Smooth muscle cell (in vitro differentiated cells): ENCODE results near the gene ZBTB11. TPM values are rescaled to one million over a fixed set of nuclear protein-coding genes. Genes with fewer than 3 reads are reported as not detected.
"Not testable (repeated sequence)": the region's sequence is repeated elsewhere in the genome, so short reads cannot be mapped to it uniquely, and the experiment has no call there.

Experiments
- DNase-seq: peaks from one replicate; lab custom pipeline; 2025; ENCODE audit not compliant: unreplicated experiment; lab: John Stamatoyannopoulos, UW
- H2AFZ ChIP-seq: fragments of 200-600 bp; sonication (generic); 2 replicates; pipeline ENCODE4 v1.6.0; 2016; ENCODE audit warnings: antibody characterized with exemption, low read depth, mild to moderate bottlenecking
- H3F3A ChIP-seq: fragments of 200-600 bp; sonication (generic); 2 replicates; pipeline ENCODE4 v1.6.0; 2017; ENCODE audit warnings: antibody characterized with exemption, low read depth
- H3K27ac ChIP-seq: fragments of 200-600 bp; sonication (generic); 2 replicates; pipeline ENCODE4 v1.5.1; 2016; ENCODE audit warnings: low read depth, mild to moderate bottlenecking
- H3K27me3 ChIP-seq: fragments of 200-600 bp; sonication (generic); 2 replicates; pipeline ENCODE4 v1.6.1; 2016; ENCODE audit warnings: low read depth, mild to moderate bottlenecking
- H3K36me3 ChIP-seq: fragments of 200-600 bp; sonication (generic); 2 replicates; pipeline ENCODE4 v1.5.1; 2016; ENCODE audit warnings: low read depth
- H3K4me1 ChIP-seq: fragments of 200-600 bp; sonication (generic); 2 replicates; pipeline ENCODE4 v1.5.1; 2016; ENCODE audit warnings: low read depth
- H3K4me2 ChIP-seq: fragments of 200-600 bp; sonication (generic); 2 replicates; pipeline ENCODE4 v1.6.0; 2016; ENCODE audit warnings: mild to moderate bottlenecking
- H3K4me3 ChIP-seq: fragments of 200-600 bp; sonication (generic); 2 replicates; pipeline ENCODE4 v1.5.1; 2016; ENCODE audit warnings: mild to moderate bottlenecking
- H3K79me2 ChIP-seq: fragments of 200-600 bp; sonication (generic); 2 replicates; pipeline ENCODE4 v1.6.0; 2016; ENCODE audit warnings: low read depth, mild to moderate bottlenecking
- H3K9ac ChIP-seq: fragments of 200-600 bp; sonication (generic); 2 replicates; pipeline ENCODE4 v1.6.0; 2016; ENCODE audit warnings: low read depth
- H3K9me3 ChIP-seq: fragments of 200-600 bp; sonication (generic); replicated peaks from 2 replicates; pipeline ENCODE4 v1.5.1; 2016; ENCODE audit warnings: low read depth
- H4K20me1 ChIP-seq: fragments of 200-600 bp; sonication (generic); 2 replicates; pipeline ENCODE4 v1.6.0; 2016; ENCODE audit warnings: low read depth
- CTCF ChIP-seq: fragments of 200-600 bp; sonication (generic); IDR thresholded peaks from 2 replicates; pipeline ENCODE4 v1.5.1; 2017; ENCODE audit warnings: borderline replicate concordance, mild to moderate bottlenecking, antibody characterized with exemption; ENCODE audit not compliant: insufficient read depth, poor library complexity, severe bottlenecking
- WGBS: methylation state at CpG from one replicate; pipeline ENCODE4 v1.1.7; 2016; ENCODE audit warnings: low lambda C conversion rate; 5-methylcytosine and 5-hydroxymethylcytosine counted together
- polyA plus RNA-seq: library from polyadenylated mRNA; unstranded; fragments of >200 nt; fragmentation: Nextera tagmentation; extraction: Ambion mirVana; gene quantifications from 2 replicates; pipeline ENCODE4 v1.2.1, GENCODE V29; 2016
- total RNA-seq: library from RNA; depleted of rRNA; stranded (reverse); fragments of >200 nt; gene quantifications from 2 replicates; pipeline ENCODE4 v1.2.3, GENCODE V29; 2014

Gene ZBTB11
- total and polyA plus RNA-seq, 2 experiments from 2014 or later = 9.1 to 33.7 TPM

DNA sequence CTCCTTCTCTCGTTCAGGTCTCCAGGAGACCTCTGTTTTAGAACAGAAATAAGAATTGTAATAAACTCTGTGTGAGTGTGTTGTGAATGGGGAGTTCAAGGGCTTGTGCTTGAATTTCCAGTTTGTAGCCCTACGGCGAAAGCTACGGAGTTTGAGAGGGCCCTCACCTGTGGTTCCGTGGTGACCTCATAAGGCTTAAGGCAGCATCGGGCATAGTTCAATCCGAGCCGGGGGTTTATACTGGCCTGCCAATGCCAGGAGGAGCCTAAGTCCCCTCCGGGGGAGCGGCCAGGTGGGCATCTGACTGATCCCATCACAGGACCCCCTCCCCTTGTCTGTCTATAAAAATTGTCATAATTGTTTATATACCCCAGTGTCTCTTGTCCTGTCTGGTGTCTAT, 43.7 kb downstream of the ZBTB11 start:
- Histone ChIP-seq H3K9ac (no peak overlapping the region), H4K20me1 (no peaks in the 10 kb centered on the region), H3K9me3 (no peaks in the 10 kb centered on the region), H2AFZ (no peak overlapping the region), H3K27me3 (no peaks in the 10 kb centered on the region), H3F3A (no peaks in the 10 kb centered on the region), H3K36me3 (no peaks in the 10 kb centered on the region), H3K79me2 (no peaks in the 10 kb centered on the region), H3K4me1 (peaks cover 5% of the 10 kb centered on the region), H3K4me2 (no peak overlapping the region), H3K27ac (no peak overlapping the region), H3K4me3 (no peak overlapping the region)
- no peak for DNase-seq
- TF ChIP-seq CTCF = no peak
- WGBS = 92% methylated on average over 10 of the region's 10 CpGs

DNA sequence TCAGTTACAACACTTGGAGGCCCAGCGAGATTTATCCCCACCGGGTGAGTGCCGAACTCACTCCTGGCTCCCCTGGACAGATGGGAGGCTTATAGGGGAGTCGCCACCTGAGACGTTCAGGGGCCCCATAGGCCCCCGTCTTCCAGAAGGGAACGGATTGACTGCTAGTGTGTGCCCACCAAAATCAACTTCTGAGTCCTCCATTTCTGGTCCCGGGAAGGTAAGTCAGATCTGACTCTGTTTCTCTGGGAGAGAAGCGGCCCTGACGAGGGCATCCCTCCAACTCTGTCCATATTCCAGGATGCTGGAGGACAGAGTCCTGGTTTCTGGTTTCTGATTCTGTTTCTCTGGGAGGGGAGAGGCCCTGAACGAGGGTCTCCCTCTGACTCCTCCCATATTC, 44.3 kb downstream of the ZBTB11 start:
- WGBS = 92% methylated on average over 11 of the region's 11 CpGs
- peaks cover 5% of the 10 kb centered on the region for H3K4me1 ChIP-seq
- no peaks in the 10 kb centered on the region for H3F3A ChIP-seq
- no peak overlapping the region for H3K4me2 ChIP-seq
- no peak for TF ChIP-seq CTCF
- no peaks in the 10 kb centered on the region for H3K36me3 ChIP-seq
- no peak overlapping the region for H3K4me3 ChIP-seq
- no peak overlapping the region for H3K9ac ChIP-seq
- no peaks in the 10 kb centered on the region for H3K27me3 ChIP-seq
- no peak for DNase-seq
- no peaks in the 10 kb centered on the region for H4K20me1 ChIP-seq
- no peaks in the 10 kb centered on the region for H3K9me3 ChIP-seq
- H3K79me2 ChIP-seq = no peaks in the 10 kb centered on the region
- no peak overlapping the region for H2AFZ ChIP-seq
- H3K27ac ChIP-seq = no peak overlapping the region

- not testable (repeated sequence) for H3K9ac ChIP-seq, H3F3A ChIP-seq, H3K36me3 ChIP-seq, H4K20me1 ChIP-seq, H3K79me2 ChIP-seq, H3K27me3 ChIP-seq, H3K4me2 ChIP-seq, DNase-seq, H3K4me3 ChIP-seq, H3K27ac ChIP-seq, H3K4me1 ChIP-seq, H2AFZ ChIP-seq, H3K9me3 ChIP-seq
- WGBS = 91% methylated on average over 8 of the region's 8 CpGs
Measured at GRCh38 chr3:101631959-101632358, 45.0 kb downstream of the ZBTB11 start.

DNA sequence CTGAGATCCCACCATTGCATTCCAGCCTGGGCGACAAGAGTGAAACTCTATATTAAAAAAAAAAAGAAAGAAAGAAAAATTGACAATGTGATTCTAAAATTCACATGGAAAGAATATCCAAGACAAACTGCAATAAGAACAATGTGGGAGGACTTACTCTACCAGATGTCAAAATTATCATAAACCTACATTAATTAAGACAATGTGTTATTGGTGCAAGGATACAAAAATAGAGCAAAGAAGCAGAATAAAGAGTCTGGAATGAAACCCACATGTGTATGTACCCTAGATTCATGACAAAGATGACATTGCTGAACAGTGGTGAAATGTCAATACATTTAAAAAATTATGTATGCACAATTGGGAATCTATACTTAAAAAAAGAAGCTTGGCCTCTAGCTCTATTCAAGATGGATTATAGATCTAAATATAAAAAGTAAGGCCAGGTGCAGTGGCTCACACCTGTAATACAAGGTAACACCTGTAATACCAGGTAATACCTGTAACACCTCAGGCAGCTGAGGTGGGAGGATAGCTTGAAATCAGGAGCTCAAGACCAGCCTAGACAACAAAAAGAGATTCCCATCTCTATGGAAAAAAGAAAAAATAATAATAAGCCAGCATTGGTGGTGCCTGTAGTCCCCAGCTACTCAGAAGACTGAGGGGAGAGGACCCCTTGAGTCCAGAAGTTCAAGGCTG, 45.7 kb downstream of the ZBTB11 start:
- H3K9ac ChIP-seq = no peak overlapping the region
- no peaks in the 10 kb centered on the region for H3F3A ChIP-seq
- peaks cover 5% of the 10 kb centered on the region for H3K4me1 ChIP-seq
- no peak for DNase-seq
- H3K79me2 ChIP-seq = no peaks in the 10 kb centered on the region
- no peak overlapping the region for H2AFZ ChIP-seq
- no peaks in the 10 kb centered on the region for H3K27me3 ChIP-seq
- WGBS = 100% methylated on average over 1 of the region's 1 CpG
- no peak for TF ChIP-seq CTCF
- H3K9me3 ChIP-seq = no peaks in the 10 kb centered on the region
- H4K20me1 ChIP-seq = no peaks in the 10 kb centered on the region
- no peak overlapping the region for H3K27ac ChIP-seq
- no peak overlapping the region for H3K4me2 ChIP-seq
- H3K4me3 ChIP-seq = no peak overlapping the region
- no peaks in the 10 kb centered on the region for H3K36me3 ChIP-seq
